OCI-LY3 (cell line): ENCODE results near the gene OR2T35.

ENCODE experiments used
- H2AFZ ChIP-seq: fragments of 200-600, 300-600 bp; shearing (Covaris generic); 2 replicates; pipeline ENCODE4 v1.6.0; 2014; ENCODE audit warnings: antibody characterized with exemption, low read depth, low read length
- H3K27ac ChIP-seq: fragments of 200-600, 300-600 bp; sonication (generic); 2 replicates; pipeline ENCODE4 v1.5.1; 2014; ENCODE audit warnings: mild to moderate bottlenecking, low read length, moderate library complexity, mixed read lengths
- H3K27me3 ChIP-seq: fragments of 200-600, 300-600 bp; sonication (generic); 2 replicates; pipeline ENCODE4 v1.6.1; 2014; ENCODE audit warnings: low read depth, low read length, mixed read lengths
- H3K36me3 ChIP-seq: fragments of 200-600, 300-600 bp; sonication (generic); replicated peaks from 2 replicates; pipeline ENCODE3; 2014; ENCODE audit warnings: low read depth, low read length, mixed read lengths
- H3K4me1 ChIP-seq: fragments of 300-600, 200-600 bp; sonication (generic); 2 replicates; pipeline ENCODE4 v1.6.1; 2014; ENCODE audit warnings: low read length, mixed read lengths
- H3K4me2 ChIP-seq: fragments of 200-600, 300-600 bp; sonication (generic); 2 replicates; pipeline ENCODE4 v1.6.1; 2014; ENCODE audit warnings: low read length, mixed read lengths
- H3K4me3 ChIP-seq: fragments of 300-600, 200-600 bp; sonication (generic); 2 replicates; pipeline ENCODE4 v1.5.1; 2014; ENCODE audit warnings: antibody characterized with exemption, mild to moderate bottlenecking, low read length, moderate library complexity
- H3K79me2 ChIP-seq: fragments of 300-600, 200-600 bp; shearing (Covaris generic); 2 replicates; pipeline ENCODE4 v1.6.1; 2014; ENCODE audit warnings: mild to moderate bottlenecking, low read length, mixed read lengths
- H3K9ac ChIP-seq: fragments of 300-600, 200-600 bp; shearing (Covaris generic); 2 replicates; pipeline ENCODE4 v1.6.0; 2014; ENCODE audit warnings: mild to moderate bottlenecking, low read length, moderate library complexity
- H3K9me3 ChIP-seq: fragments of 200-600, 300-600 bp; shearing (Covaris generic); 2 replicates; pipeline ENCODE4 v1.6.1; 2014; ENCODE audit warnings: low read length, mixed read lengths; ENCODE audit not compliant: insufficient read depth
- H4K20me1 ChIP-seq: fragments of 200-600, 300-600 bp; sonication (generic); 2 replicates; pipeline ENCODE4 v1.6.1; 2016; ENCODE audit warnings: low read length, mixed read lengths; ENCODE audit not compliant: insufficient read depth
- CTCF ChIP-seq: fragments of 200-600, 300-600 bp; sonication (generic); IDR thresholded peaks from 2 replicates; pipeline ENCODE4 v1.5.1; 2014; ENCODE audit warnings: antibody characterized with exemption, low read length, low read depth
- EZH2phosphoT487 ChIP-seq: fragments of 200-600 bp; shearing (Covaris generic); IDR thresholded peaks from 2 replicates; pipeline ENCODE4 v1.6.1; 2018; ENCODE audit warnings: antibody characterized with exemption, mixed run types, low read depth

OR2T35 gene

GRCh38 chr1:248613742-248614141, 31.3 kb downstream of the OR2T35 start:
- Histone ChIP-seq H3K4me1 (no peaks in the 10 kb centered on the region), H3K27ac (no peak overlapping the region), H3K9me3 (no peaks in the 10 kb centered on the region), H3K27me3 (no peaks in the 10 kb centered on the region), H3K79me2 (no peaks in the 10 kb centered on the region), H4K20me1 (no peaks in the 10 kb centered on the region), H3K4me3 (no peak overlapping the region), H3K36me3 (no peaks in the 10 kb centered on the region), H3K9ac (no peak overlapping the region), H2AFZ (no peak overlapping the region), H3K4me2 (no peak overlapping the region)
- TF ChIP-seq CTCF: no peak
- TF ChIP-seq EZH2phosphoT487: no peak

- Histone ChIP-seq H3K27me3 (no peaks in the 10 kb centered on the region), H3K4me3 (no peak overlapping the region), H3K4me1 (no peaks in the 10 kb centered on the region), H3K79me2 (no peaks in the 10 kb centered on the region), H3K4me2 (no peak overlapping the region), H4K20me1 (no peaks in the 10 kb centered on the region), H3K36me3 (no peaks in the 10 kb centered on the region), H3K27ac (no peak overlapping the region), H3K9ac (no peak overlapping the region), H2AFZ (no peak overlapping the region), H3K9me3 (no peaks in the 10 kb centered on the region)
- TF ChIP-seq CTCF: no peak
- TF ChIP-seq EZH2phosphoT487: no peak
These were observed 33.1 kb downstream of the OR2T35 start for GRCh38 chr1:248611883-248612414.

- TF ChIP-seq CTCF (no peak), EZH2phosphoT487 (no peak)
- no peaks in the 10 kb centered on the region for H3K4me1 ChIP-seq
- H2AFZ ChIP-seq: no peak overlapping the region
- H3K4me3 ChIP-seq: no peak overlapping the region
- no peak overlapping the region for H3K4me2 ChIP-seq
- H3K36me3 ChIP-seq: no peaks in the 10 kb centered on the region
- no peaks in the 10 kb centered on the region for H3K79me2 ChIP-seq
- no peaks in the 10 kb centered on the region for H4K20me1 ChIP-seq
- no peak overlapping the region for H3K27ac ChIP-seq
- H3K9me3 ChIP-seq: no peaks in the 10 kb centered on the region
- no peak overlapping the region for H3K9ac ChIP-seq
- H3K27me3 ChIP-seq: no peaks in the 10 kb centered on the region
These were observed 34.8 kb downstream of the OR2T35 start for GRCh38 chr1:248610301-248610700.

- Histone ChIP-seq H3K9me3 (no peaks in the 10 kb centered on the region), H3K36me3 (no peaks in the 10 kb centered on the region)
These were observed 45.7 kb downstream of the OR2T35 start for GRCh38 chr1:248599396-248599795.

More at GRCh38 chr1:248599396-248599795, 45.7 kb downstream of the OR2T35 start:
- Histone ChIP-seq H4K20me1 (no peaks in the 10 kb centered on the region), H3K27ac (no peak overlapping the region), H3K79me2 (no peaks in the 10 kb centered on the region), H3K4me3 (no peak overlapping the region), H3K4me1 (no peaks in the 10 kb centered on the region), H3K9ac (no peak overlapping the region), H3K4me2 (no peak overlapping the region), H2AFZ (no peak overlapping the region), H3K27me3 (no peaks in the 10 kb centered on the region)
- TF ChIP-seq EZH2phosphoT487 (no peak), CTCF (no peak)
